Measurements from ENCODE around the gene CARD19. TPM values are rescaled to one million over a fixed set of nuclear protein-coding genes. Genes with fewer than 3 reads are reported as not detected.

The CARD19 gene
- total RNA-seq, 2 donors from 2014 or later = 16.4 to 21.9 TPM

- Histone ChIP-seq H3K36me3 (ENCODE audit: control insufficient read depth, insufficient read depth, low read length) (no peaks in the 10 kb centered on the region), H3K27me3 (ENCODE audit: control insufficient read depth, insufficient read depth, low read length, poor library complexity, severe bottlenecking) (no peaks in the 10 kb centered on the region), H3K27ac (ENCODE audit: low read depth, low read length) (no peak overlapping the region), H3K4me3 (ENCODE audit: low read length) (no peak overlapping the region), H3K4me1 (ENCODE audit: control insufficient read depth, insufficient read depth, low read length) (peaks cover 5% of the 10 kb centered on the region), H3K9me3 (ENCODE audit: control insufficient read depth, low read length) (no peaks in the 10 kb centered on the region), H3K9ac (ENCODE audit: extremely low read depth, low read length, poor library complexity, severe bottlenecking) (no peak overlapping the region)
- H3K27ac Mint-ChIP-seq = no peak overlapping the region
- H3K9me3 Mint-ChIP-seq = no peaks in the 10 kb centered on the region
- 94 to 96% methylated on average over 12 to 14 of the region's 14 CpGs for WGBS, 2 experiments (ENCODE audit: insufficient coverage in 1 of 2, insufficient read length in 1 of 2)
- peaks cover 12% of the 10 kb centered on the region for H3K4me1 Mint-ChIP-seq
- peak; percentile 14 for DNase-seq
- H3K27me3 Mint-ChIP-seq (ENCODE audit: insufficient read depth) = no peaks in the 10 kb centered on the region
- H3K36me3 Mint-ChIP-seq (ENCODE audit: low read depth) = peaks cover 5% of the 10 kb centered on the region
- TF ChIP-seq CTCF (conservative IDR thresholded peaks at IDR 0.05) = no peak
- H3K4me3 Mint-ChIP-seq = no peak overlapping the region
Observed at GRCh38 chr9:93110311-93110855, 14.4 kb downstream of the CARD19 start.

GRCh38 chr9:93111001-93111370, 15.0 kb downstream of the CARD19 start:
- no peak overlapping the region for H3K27ac ChIP-seq (ENCODE audit: low read depth, low read length)
- Mint-ChIP-seq H3K9me3 (no peaks in the 10 kb centered on the region), H3K27ac (no peak overlapping the region), H3K36me3 (ENCODE audit: low read depth) (peaks cover 5% of the 10 kb centered on the region), H3K4me1 (peaks cover 12% of the 10 kb centered on the region), H3K4me3 (no peak overlapping the region), H3K27me3 (ENCODE audit: insufficient read depth) (no peaks in the 10 kb centered on the region)
- no peak for TF ChIP-seq CTCF (conservative IDR thresholded peaks at IDR 0.05)
- H3K27me3 ChIP-seq (ENCODE audit: control insufficient read depth, insufficient read depth, low read length, poor library complexity, severe bottlenecking) = no peaks in the 10 kb centered on the region
- no peak overlapping the region for H3K9ac ChIP-seq (ENCODE audit: extremely low read depth, low read length, poor library complexity, severe bottlenecking)
- DNase-seq = peak; percentile 37
- no peak overlapping the region for H3K4me3 ChIP-seq (ENCODE audit: low read length)
- WGBS, 2 experiments (ENCODE audit: insufficient coverage in 1 of 2, insufficient read length in 1 of 2) = 90 to 95% methylated on average over 9 to 11 of the region's 11 CpGs
- peaks cover 5% of the 10 kb centered on the region for H3K4me1 ChIP-seq (ENCODE audit: control insufficient read depth, insufficient read depth, low read length)
- no peaks in the 10 kb centered on the region for H3K36me3 ChIP-seq (ENCODE audit: control insufficient read depth, insufficient read depth, low read length)
- no peaks in the 10 kb centered on the region for H3K9me3 ChIP-seq (ENCODE audit: control insufficient read depth, low read length)

- TF ChIP-seq CTCF (conservative IDR thresholded peaks at IDR 0.05) = no peak
- WGBS, 2 experiments (ENCODE audit: insufficient coverage in 1 of 2, insufficient read length in 1 of 2) = 90 to 91% methylated on average over 9 to 18 of the region's 18 CpGs
- peaks cover 12% of the 10 kb centered on the region for H3K4me1 Mint-ChIP-seq
- Histone ChIP-seq H3K4me1 (ENCODE audit: control insufficient read depth, insufficient read depth, low read length) (peaks cover 5% of the 10 kb centered on the region), H3K27me3 (ENCODE audit: control insufficient read depth, insufficient read depth, low read length, poor library complexity, severe bottlenecking) (no peaks in the 10 kb centered on the region), H3K27ac (ENCODE audit: low read depth, low read length) (no peak overlapping the region), H3K4me3 (ENCODE audit: low read length) (no peak overlapping the region), H3K36me3 (ENCODE audit: control insufficient read depth, insufficient read depth, low read length) (no peaks in the 10 kb centered on the region), H3K9me3 (ENCODE audit: control insufficient read depth, low read length) (no peaks in the 10 kb centered on the region), H3K9ac (ENCODE audit: extremely low read depth, low read length, poor library complexity, severe bottlenecking) (no peak overlapping the region)
- peaks cover 5% of the 10 kb centered on the region for H3K36me3 Mint-ChIP-seq (ENCODE audit: low read depth)
- no peak overlapping the region for H3K27ac Mint-ChIP-seq
- H3K4me3 Mint-ChIP-seq = no peak overlapping the region
- no peaks in the 10 kb centered on the region for H3K27me3 Mint-ChIP-seq (ENCODE audit: insufficient read depth)
- H3K9me3 Mint-ChIP-seq = no peaks in the 10 kb centered on the region
- DNase-seq = peak; percentile 45
Observed at GRCh38 chr9:93111371-93112115, 15.5 kb downstream of the CARD19 start.
